ENCODE data around the gene PRICKLE1.

The PRICKLE1 gene

GRCh38 chr12:42589465-42590329, at the start of gene PRICKLE1:
Gene PRICKLE1 (minus strand): TSS chr12:42589746. CDS start chr12:42472516, 117,230 bp downstream.
- DNase-seq = no peak

GRCh38 chr12:42638697-42639096, 49.2 kb upstream of the PRICKLE1 start:
- no peak for DNase-seq

GRCh38 chr12:42638011-42638410, 48.5 kb upstream of the PRICKLE1 start:
- no peak for DNase-seq

DNA sequence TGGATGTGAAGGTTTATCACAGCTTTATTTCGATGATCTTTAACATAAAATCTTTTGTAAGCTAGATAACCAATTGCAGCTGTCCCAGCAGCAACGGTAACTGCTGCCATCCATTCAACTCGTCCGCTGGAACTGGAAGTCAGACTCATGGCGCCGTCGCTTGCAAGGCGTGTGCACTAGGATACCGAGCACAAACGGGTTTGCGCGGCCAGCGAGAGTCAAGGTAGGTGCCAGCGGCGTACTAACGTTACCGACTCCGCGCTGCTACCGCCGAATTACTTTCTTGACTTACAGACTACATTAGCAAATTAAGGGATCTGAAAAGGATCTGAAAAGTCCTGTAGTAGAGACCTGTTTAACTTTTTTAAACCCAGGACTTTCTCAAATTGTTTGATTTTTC, 47.4 kb upstream of the PRICKLE1 start:
- DNase-seq = no peak

DNA sequence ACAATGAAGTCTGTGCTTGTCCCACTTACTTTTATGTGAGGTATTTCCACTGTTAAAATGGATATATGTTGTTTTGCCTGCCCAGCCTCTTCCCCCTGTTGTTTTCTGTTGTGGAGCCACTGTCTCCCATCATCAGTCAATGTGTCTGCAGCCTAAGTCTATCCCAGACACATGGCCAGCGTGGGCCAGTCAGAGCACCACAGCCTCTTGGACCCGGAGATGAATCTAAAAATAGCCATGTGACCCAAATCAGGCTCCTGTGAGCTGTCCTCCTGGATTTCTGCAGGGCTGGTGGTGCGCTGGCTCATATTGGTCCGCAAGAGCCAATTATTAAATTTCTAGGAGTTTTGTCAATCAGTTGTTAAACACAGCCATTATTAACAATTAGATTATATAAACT, 44.0 kb upstream of the PRICKLE1 start:
- no peak for DNase-seq

DNA sequence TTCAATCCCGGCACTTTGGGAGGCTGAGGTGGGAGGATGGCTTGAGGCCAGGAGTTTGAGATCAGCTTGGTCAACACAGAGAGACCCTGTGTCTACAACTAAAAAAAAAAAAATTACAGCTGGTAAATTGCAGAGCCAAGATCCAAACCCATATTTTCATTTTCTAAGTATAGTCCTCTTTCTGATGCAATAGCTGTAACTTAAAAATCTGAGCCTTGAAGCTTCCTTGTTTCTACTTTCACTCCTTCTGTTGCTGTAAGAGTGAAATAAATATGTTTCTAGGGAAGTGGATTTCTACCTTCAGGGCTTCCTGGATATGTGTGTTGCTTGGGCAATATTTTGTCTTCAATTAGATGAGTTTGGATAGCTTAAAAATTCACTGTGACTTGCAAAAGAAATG, 42.0 kb upstream of the PRICKLE1 start:
- DNase-seq = no peak

DNA sequence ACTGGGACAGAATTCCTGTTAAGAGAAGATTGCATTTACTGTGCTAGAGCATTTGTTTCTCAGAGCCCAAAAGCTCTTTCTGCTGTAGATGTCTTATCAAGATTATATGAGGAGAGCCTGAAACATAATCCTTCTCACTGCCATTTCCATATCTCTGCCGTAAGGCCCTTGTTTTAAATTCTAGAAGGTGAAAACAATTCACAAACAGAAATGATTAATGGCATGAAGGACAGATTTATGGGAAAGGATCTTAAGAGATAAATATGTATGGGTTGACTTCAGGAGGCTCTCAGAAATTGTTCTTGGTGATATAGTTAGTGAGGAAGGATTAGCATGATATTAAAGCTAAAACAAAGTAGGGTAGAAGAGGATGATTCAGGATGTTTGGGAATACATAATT, 40.8 kb upstream of the PRICKLE1 start:
- no peak for DNase-seq

DNA sequence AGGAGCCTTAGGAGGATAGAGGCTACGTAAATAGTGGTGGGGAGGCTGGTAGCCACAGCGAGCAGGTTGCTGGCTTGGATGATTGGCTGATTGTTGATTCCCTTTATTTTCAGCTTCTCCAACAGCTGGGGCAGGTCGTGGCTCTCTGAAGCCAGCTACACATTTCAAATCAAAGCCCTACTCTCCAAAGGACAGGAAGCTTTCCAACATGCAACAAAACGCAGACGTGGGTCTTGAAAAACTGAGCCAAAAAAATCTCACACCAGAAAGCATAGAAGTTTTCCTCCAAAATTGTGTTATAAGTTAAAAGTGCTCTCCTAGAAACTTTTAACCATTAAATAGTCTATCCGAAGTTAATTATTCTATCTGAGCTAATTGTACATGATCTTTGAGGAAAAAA, 37.6 kb upstream of the PRICKLE1 start:
- no peak for DNase-seq

DNA sequence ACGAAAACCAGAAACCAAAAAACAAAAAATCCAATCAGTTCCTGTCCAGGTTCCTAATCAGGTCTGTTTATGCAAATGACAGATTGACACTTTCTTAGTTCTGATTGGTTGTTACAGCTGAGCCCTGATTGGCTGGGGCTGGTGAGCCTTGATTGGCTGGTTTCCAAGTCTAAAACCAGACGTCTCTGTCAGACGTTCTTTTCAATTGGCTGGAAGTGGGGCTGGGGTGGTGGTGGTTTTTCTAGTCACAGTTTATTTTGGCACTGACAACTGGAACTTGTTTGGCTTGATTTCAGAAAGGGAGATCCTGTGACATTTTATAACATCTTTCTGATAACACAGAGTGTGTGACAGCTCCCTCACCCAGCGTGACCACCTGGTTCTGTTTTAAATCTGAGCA, 36.1 kb upstream of the PRICKLE1 start:
- no peak for DNase-seq

DNA sequence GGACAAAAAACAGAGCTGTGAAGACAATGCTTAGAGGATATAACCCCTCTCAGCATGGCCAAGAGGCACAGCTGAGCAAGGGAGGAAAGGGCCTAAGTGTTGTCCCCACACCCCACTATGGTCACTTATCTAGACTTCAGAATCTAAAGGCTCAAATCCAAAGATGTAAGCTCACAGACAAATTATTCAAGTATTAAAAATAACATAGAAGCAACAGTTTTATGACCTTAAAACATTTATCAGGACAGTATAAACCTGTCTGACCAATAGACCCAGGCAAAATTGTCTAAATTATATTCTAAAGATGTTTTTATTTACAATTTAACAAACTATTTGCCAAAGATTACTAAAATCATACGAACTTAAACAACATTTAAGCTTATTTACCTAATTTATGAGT, 28.1 kb upstream of the PRICKLE1 start:
- no peak for DNase-seq

DNA sequence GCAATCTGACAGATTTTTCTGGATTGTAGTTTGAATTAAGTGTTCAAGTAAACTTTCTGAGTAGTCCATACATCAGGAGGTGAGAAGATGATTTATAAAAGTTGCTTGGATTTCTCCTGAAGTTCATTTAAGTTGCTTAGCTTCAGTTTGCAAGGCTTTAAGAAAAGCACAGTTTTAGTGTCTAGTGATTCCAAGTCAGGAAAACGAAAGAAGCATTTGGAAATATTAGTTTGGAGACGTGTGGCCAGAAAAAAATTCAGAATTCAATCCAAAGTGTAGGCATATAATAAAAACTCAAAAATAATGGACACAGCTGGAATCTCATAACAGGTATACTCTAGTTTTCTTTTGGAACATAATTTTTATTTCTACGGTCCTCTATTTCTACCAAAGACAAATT, 25.5 kb upstream of the PRICKLE1 start:
- DNase-seq = no peak

- DNase-seq = no peak
Measured at GRCh38 chr12:42612231-42612613, 22.7 kb upstream of the PRICKLE1 start.

- DNase-seq = no peak
Measured at GRCh38 chr12:42611571-42612230, 22.2 kb upstream of the PRICKLE1 start.

- no peak for DNase-seq
Measured at GRCh38 chr12:42609605-42610004, 20.1 kb upstream of the PRICKLE1 start.

- no peak for DNase-seq
Measured at GRCh38 chr12:42608196-42608825, 18.8 kb upstream of the PRICKLE1 start.

DNA sequence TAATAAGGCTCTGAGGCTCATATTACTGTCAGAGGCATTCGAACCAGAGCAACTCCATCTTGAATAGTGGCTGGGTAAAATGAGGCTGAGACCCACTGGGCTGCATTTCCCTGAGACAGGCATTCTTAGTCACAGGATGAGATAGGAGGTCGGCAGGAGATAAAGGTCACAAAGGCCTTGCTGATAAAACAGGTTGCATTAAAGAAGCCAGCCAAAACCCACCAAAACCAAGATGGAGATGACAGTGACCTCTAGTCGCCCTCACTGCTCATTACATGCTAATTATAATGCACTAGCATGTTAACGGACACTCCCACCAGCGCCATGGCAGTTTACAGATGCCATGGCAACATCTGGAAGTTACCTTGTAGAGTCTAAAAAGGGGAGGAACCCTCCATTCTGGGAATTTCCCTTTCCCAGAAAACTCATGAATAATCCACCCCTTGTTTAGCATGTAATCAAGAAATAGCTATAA, 18.1 kb upstream of the PRICKLE1 start:
- no peak for DNase-seq

DNA sequence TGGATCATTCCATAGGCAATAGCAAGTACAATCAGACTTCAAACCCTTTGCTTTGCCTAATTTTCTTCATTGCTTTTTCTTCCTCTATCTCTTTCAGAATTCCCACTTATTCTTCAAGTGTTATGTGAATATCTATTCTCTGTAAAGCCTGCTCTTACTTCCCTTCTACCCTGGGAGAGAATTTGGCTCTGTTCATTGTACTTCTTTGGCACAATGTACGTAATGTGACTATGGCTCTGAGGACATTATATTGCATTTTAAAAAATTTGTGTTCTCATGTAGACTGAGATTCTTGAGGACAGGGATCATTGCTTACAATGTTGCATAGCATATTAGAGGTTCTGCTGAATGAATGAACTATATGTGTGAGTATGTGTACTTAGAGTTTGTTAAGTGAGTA, 16.9 kb upstream of the PRICKLE1 start:
- no peak for DNase-seq

GRCh38 chr12:42605685-42606084, 16.1 kb upstream of the PRICKLE1 start:
- no peak for DNase-seq

DNA sequence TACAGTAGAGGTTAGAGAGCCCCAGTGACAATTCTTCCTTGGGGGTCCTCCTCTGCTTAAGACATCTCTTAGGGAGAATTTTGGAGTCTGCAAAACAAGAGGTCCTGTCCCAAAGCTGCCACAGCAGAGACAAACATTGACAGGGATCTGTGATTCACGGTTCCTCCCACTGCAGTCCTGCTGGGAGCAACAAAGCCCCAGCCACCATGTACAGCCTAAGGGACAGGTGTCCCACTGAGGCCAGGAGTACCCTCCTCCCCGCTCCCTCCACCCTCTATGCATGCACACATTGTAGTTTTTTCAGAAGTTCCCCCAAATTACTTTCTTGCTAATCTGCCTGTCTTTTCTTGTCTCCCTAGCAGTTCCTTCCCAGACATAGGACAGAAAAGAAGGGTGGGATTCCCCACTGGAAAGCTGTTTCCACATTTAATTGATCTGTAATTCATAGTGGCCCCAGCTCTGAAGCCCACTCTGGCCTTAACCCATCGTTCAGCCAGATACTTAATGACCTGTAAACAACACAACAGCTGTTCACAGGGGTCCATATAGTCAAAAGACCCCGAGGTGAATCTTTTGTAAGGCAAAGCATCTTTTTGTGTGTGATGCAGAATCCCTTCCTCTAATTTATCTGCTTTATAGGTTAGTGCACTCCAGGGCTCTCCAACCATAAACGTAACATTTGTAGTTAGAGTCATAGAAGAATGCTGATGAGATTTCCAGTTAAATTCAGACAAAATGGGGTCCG, 13.9 kb upstream of the PRICKLE1 start:
- DNase-seq = no peak

- DNase-seq = no peak
Measured at GRCh38 chr12:42593874-42594273, 4.3 kb upstream of the PRICKLE1 start.

GRCh38 chr12:42590330-42590934, 886 bp upstream of the PRICKLE1 start:
- DNase-seq = peak; percentile 51

All from NCI-H524 treated with DMSO at 0.1 percent for 48 hours (cell line).